Measurements from ENCODE around the gene XPA. TPM values are rescaled to one million over a fixed set of nuclear protein-coding genes. Genes with fewer than 3 reads are reported as not detected.

XPA gene
- total and polyA plus RNA-seq, 2 of the 13 experiments (the other 11 are each of a cell fraction or from before 2014, with no cell fraction given) = 2.3 to 15.2 TPM

GRCh38 chr9:97696803-97697601 lies at the start of gene XPA (continued):
- TF ChIP-seq ZIK1 (CRISPR knock-in tag; IDR thresholded peaks at IDR 0.05; ENCODE audit: borderline replicate concordance, low read depth) (0 out of 2 replicates have a peak, but pooled peaks have one; percentile 43), ATF1 (CRISPR knock-in tag; IDR thresholded peaks at IDR 0.05) (no peak), SNAI1 (CRISPR knock-in tag; IDR thresholded peaks at IDR 0.05; ENCODE audit: borderline replicate concordance) (no peak), ZFY (CRISPR knock-in tag; IDR thresholded peaks at IDR 0.05) (peak; percentile 97), TBP (CRISPR knock-in tag; IDR thresholded peaks at IDR 0.05) (no peak), ATM (IDR thresholded peaks at IDR 0.05; ENCODE audit: borderline replicate concordance) (no peak), HDAC1 (CRISPR knock-in tag; IDR thresholded peaks at IDR 0.05) (peak; percentile 88), GTF2F1 (IDR thresholded peaks at IDR 0.05; ENCODE audit: low read length) (no peak), PHF8 (CRISPR knock-in tag; IDR thresholded peaks at IDR 0.05) (peak; percentile 99), CHD2 (IDR thresholded peaks at IDR 0.05; ENCODE audit: low read depth, low read length) (0 out of 2 replicates have a peak, but pooled peaks have one; percentile 26), YEATS2 (CRISPR knock-in tag; IDR thresholded peaks at IDR 0.05; ENCODE audit: borderline replicate concordance) (peak; percentile 55), ZC3H13 (CRISPR knock-in tag; IDR thresholded peaks at IDR 0.05) (0 out of 2 replicates have a peak, but pooled peaks have one; percentile 53), KDM5B (CRISPR knock-in tag; IDR thresholded peaks at IDR 0.05; ENCODE audit: borderline replicate concordance) (peak; percentile 88; the same call in 1 of the 2 replicates), ZNF772 (CRISPR knock-in tag; IDR thresholded peaks at IDR 0.05) (no peak), BRF2 (CRISPR knock-in tag; IDR thresholded peaks at IDR 0.05) (no peak), ZNF451 (CRISPR knock-in tag; IDR thresholded peaks at IDR 0.05) (peak; percentile 45; the same call in 1 of the 2 replicates), ZNF652 (CRISPR knock-in tag; IDR thresholded peaks at IDR 0.05; ENCODE audit: borderline replicate concordance, low read depth) (no peak), ZKSCAN5 (CRISPR knock-in tag; IDR thresholded peaks at IDR 0.05) (no peak), PRDM10 (CRISPR knock-in tag; IDR thresholded peaks at IDR 0.05; ENCODE audit: low read depth) (no peak), RXRB (CRISPR knock-in tag; IDR thresholded peaks at IDR 0.05; ENCODE audit: borderline replicate concordance) (no peak; the same call in 1 of the 2 replicates), SALL1 (CRISPR knock-in tag; IDR thresholded peaks at IDR 0.05) (peak; percentile 56), ATF5 (CRISPR knock-in tag; IDR thresholded peaks at IDR 0.05; ENCODE audit: low read depth) (0 out of 2 replicates have a peak, but pooled peaks have one; percentile 65), ZNF670 (CRISPR knock-in tag; IDR thresholded peaks at IDR 0.05; ENCODE audit: borderline replicate concordance) (peak; percentile 91; the same call in 1 of the 2 replicates), ZNF614 (CRISPR knock-in tag; IDR thresholded peaks at IDR 0.05; ENCODE audit: borderline replicate concordance) (no peak), SP140L (CRISPR knock-in tag; IDR thresholded peaks at IDR 0.05; ENCODE audit: borderline replicate concordance) (0 out of 2 replicates have a peak, but pooled peaks have one; percentile 57), ZNF672 (CRISPR knock-in tag; IDR thresholded peaks at IDR 0.05) (no peak)

Data from HepG2 (cell line).